LNCaP clone FGC (cell line): ENCODE data around the gene RNASEH2A.
"Not testable (repeated sequence)": the region's sequence is repeated elsewhere in the genome, so short reads cannot be mapped to it uniquely, and the experiment has no call there.

ENCODE experiments used
- DNase-seq: peaks from one replicate; pipeline ENCODE4 v3.0.0-alpha.2; 2011; ENCODE audit warnings: low read depth
- H3K4me3 ChIP-seq: 2 replicates; pipeline ENCODE4 v1.5.1; 2011; ENCODE audit warnings: mild to moderate bottlenecking, low read depth, low read length, control low read depth
- TF ChIP-seq, protein P1 (sequence below): IDR thresholded peaks from 2 replicates; pipeline ENCODE4 v1.5.1; 2012; ENCODE audit warnings: mild to moderate bottlenecking; ENCODE audit not compliant: control insufficient read depth, insufficient read depth; ENCODE audit errors: extremely low read depth

Gene RNASEH2A

DNA sequence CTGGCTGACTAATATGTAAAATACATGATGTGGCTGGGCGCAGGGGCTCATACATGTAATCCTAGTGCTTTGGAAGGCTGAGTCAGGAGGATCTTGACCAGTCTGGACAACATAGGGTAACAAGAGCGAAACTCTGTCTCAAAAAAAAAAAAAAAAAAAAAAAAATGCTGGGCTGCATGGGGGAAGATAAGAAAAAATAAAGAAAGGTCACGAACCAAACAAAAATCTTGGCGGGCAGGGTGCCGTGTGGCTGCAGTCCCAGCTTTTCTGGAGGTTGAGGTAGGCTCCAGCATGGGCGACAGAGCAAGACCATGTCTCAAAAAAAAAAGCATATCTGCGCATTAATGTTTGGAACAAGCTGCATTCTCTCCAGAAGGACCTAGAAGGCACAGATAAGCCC is 8.7 kb downstream of the RNASEH2A start:
- H3K4me3 ChIP-seq: no peak overlapping the region
- TF ChIP-seq, protein P1, sequence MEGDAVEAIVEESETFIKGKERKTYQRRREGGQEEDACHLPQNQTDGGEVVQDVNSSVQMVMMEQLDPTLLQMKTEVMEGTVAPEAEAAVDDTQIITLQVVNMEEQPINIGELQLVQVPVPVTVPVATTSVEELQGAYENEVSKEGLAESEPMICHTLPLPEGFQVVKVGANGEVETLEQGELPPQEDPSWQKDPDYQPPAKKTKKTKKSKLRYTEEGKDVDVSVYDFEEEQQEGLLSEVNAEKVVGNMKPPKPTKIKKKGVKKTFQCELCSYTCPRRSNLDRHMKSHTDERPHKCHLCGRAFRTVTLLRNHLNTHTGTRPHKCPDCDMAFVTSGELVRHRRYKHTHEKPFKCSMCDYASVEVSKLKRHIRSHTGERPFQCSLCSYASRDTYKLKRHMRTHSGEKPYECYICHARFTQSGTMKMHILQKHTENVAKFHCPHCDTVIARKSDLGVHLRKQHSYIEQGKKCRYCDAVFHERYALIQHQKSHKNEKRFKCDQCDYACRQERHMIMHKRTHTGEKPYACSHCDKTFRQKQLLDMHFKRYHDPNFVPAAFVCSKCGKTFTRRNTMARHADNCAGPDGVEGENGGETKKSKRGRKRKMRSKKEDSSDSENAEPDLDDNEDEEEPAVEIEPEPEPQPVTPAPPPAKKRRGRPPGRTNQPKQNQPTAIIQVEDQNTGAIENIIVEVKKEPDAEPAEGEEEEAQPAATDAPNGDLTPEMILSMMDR: no peak
- DNase-seq: no peak

DNA sequence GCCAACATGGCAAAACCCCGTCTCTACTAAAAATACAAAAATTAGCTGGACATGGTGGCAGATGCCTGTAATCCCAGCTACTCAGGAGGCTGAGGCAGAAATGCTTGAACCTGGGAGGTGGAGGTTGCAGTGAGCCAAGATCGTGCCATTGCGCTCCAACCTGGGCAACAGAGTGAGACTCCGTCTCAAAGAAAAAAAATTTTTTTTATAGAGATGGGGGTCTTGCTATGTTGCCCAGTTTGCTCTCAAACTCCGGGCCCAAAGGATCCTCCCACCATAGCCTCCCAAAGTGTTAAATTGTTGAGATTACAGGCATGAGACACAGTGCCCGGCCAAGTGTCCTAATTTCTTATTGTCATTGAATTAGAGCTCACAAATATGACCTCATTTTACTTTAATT is 10.8 kb downstream of the RNASEH2A start:
- not testable (repeated sequence) for DNase-seq, H3K4me3 ChIP-seq

DNA sequence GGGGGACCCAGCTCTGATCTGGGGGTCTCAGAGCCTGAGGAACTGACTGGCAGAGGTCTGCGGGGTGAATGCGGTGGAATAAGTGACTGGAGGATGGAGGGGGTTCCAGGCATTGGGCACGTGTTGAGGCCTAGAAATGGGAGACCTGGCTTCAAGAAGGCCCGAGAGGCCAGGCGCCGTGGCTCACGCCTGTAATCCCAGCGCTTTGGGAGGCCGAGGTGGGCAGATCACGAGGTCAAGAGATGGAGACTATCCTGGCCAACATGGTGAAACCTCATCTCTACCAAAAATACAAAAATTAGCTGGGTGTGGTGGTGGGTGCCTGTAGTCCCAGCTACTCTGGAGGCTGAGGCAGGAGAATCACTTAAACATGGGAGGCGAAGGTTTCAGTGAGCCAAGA is 11.4 kb downstream of the RNASEH2A start:
- DNase-seq, H3K4me3 ChIP-seq: not testable (repeated sequence)

DNA sequence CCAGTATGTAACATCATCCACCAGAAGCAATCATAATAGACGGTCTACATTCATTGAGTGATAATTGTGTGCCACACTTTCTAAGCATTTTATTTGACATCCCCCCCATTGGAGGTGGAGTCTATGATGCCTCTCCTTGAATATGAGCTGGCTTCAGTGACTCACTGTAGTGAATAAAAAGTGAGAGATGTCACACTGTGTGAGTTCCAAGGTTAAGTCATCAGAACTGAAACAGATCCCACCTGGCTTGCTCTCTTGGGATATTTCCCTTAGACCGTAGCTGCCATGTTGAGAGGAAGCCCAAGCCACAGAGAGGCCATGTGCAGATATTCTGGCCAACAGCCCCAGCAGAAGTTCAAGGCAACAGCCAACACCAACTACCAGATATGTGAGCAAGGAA is 15.4 kb downstream of the RNASEH2A start:
- no peak overlapping the region for H3K4me3 ChIP-seq
- TF ChIP-seq, protein P1: no peak
- no peak for DNase-seq

DNA sequence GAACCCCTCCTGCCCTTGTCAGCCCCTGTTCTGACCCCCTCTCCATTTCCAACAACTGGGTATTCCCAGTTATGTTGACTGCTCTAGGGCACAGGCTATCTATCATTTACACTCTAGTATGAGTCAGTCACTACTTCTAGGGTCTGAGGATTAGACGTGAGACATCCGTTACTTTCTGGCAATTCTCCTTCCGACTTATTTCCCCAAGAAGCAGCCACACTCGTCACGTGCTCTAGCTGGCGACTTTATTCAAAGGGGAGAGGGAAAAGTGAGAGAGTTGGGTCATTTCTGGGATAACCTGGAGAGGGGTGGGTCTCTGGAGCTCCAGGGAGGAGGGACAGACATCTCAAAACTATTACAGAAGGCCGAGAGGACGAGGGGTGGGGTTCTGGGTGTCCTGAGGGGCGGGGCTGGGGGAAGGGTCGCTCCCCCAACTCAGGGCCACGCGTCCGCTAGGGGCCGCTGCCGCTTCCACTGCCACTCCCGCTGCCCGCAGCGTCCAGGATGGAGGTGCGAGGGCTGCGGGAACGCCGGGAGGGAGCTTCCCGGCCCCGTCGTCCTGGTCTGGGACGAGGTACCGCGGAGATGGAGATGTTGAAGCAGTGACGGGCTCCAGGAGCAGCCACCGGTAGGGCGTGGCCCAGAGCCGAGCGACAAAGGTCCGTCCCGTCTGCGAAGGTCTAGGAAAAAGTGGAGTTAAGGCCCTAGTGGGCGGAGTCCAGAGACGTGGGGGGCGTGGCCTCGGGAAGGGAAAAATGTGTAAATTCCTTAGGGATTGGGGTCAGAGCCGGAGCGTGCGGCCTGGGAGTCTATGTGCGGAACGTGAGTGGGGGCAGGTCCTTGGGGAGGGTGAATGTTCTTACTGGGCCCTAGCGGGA is 19.1 kb downstream of the RNASEH2A start:
- no peak for DNase-seq
- no peak overlapping the region for H3K4me3 ChIP-seq
- TF ChIP-seq, protein P1: peak; percentile 53

DNA sequence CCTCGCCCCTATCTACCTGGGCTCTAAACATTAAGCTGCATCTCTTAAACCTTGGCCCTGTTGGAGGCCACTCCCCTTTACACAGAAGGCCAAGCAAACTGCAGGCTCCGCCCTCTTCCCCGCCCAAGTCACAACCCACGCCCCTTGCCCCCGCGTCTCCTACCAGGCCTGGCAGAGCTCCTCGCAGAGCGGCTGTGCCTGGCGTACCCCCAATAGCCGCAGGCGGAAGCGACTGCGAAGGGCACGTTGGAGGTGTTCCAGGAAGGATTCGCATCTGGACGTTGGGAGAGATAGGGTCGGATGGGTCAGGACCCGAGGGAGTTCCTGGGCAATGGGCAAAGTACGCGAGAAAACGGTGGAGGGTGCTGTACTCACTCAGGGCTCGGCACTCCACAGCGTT is 22.1 kb downstream of the RNASEH2A start:
- H3K4me3 ChIP-seq: no peak overlapping the region
- no peak for DNase-seq
- TF ChIP-seq, protein P1: no peak

DNA sequence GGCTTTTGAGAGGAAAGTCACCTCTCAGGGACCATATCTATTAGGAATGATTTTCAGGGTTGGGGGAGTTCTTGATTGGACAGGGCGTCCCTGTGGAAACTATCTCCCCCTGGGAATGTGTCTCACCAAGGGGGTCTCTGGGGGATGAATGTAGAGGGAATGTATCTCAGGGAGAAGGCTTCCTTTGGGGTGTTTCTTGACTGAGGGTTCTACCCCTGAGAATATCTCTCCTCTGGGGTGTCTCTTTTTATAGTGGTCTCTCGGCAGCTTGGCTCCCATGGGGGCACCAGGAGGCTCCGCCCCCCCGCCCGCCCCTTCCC is 27.0 kb downstream of the RNASEH2A start:
- DNase-seq: no peak
- peak overlapping the region; percentile 23; the same call in 1 of the 2 replicates for H3K4me3 ChIP-seq
- TF ChIP-seq, protein P1: no peak
